Bone marrow (tissue), 2 donors: ENCODE measurements around the gene RABGAP1L.
A peak's percentile ranks its signal among the peaks of the same experiment; 100 is the strongest.
"Not testable (repeated sequence)": the region's sequence is repeated elsewhere in the genome, so short reads cannot be mapped to it uniquely, and the experiment has no call there.

Experiments
- DNase-seq, 2 donors: peaks; one replicate each; lab custom pipeline; 2025; lab: John Stamatoyannopoulos, UW

RABGAP1L gene

DNA sequence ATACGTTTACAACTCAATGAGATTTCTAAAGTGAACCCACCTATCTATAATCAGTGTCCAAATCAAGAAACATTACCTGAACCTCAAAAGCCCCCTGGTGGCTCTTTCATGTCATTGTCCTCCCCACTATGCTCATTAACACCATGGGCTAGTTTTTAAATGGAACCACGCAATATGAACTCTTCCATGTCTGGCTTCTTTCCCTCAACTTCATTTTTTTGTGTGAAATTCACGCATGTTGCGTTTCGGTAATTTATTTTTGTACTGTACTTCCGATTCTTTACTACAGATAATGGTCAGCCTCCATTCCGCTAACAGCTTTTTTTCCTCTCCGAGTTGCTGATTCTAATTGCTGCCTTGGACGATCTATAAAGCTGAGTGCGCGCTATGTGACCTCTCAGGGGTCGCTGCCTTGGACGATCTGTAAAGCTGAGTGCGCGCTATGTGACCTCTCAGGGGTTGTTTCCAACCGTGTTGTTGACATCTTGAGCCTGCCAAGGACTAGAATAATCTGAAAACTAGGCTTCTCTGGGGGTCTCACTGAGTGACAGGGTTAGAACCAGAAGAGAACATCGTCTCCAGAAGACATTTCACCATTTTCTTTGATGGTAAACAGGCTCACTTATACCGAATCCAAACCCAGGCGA is 839.4 kb downstream of the RABGAP1L start:
- peak in 1 of 2 donors; percentile 78 for DNase-seq

DNA sequence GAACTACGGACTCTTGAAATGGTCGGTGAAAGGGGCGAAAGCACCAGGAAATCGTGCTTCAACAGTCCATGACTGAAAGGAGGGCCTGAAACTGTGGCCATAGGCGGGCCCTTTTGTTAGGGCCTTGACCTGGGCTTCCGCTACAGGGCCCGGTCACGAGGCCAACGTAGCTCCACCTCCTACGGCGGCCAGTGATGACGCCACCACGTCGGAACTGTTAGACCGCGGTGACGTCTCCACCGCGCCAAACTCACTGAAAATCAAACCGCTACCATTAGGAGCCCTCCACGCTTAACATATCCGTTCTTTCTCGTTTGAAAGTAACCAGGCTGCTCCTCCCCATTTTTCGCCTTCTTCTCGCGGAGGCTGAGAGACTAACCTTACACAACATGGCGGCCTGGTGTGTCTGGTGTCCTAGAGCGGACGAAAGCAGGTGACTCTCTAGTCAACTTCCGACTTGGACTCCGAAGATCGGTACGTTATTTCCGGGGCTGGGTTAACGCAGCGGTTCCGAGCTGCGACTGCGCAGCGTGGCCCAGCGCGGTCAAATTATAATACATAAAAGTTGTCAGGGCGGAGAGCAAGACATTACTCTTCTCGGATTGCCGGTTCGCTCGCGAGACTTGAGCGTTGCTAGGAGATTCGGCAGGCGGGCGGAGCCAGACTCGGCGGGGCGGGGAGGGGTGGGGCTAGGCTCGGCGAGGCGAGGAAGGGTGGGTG is 840.1 kb downstream of the RABGAP1L start:
- DNase-seq, result peak; percentile 98

DNA sequence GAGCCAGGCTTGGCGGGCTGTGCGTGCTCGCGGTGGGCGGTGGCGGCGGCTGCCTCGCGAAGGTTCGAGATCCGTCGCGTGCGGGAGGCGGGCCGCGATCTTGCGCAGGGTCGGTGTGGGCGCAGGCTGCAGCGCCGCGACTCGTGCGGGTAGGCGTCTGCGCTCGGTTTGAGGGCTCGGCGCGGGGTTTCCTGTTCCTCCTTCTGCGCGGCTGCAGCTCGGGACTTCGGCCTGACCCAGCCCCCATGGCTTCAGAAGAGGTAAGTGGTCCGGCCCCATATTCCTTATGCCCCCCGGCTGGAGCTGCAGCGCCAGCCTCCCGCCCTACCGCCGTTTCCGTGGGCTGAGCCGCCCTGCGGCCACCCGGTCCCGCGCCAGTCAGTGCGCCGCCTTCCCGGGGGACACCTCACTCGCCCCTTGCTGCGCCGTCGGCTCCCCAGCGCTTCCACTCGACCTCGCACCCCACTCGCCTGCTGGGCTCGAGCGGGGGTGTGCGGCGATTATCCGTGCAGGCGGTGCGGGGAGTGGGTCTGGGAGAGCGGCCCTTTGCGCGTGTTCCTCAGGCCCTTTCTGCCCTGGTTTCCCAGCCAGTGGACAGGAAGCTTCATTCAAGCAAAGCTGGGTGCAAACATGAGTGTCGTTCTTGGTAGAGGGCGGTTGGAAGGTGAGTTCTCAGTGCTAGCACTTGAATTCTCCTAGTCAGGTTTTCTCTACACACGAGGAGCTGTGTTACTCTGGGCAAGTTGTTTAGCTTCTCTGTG is 840.8 kb downstream of the RABGAP1L start, which contains the start of gene CACYBP:
Gene CACYBP (plus strand): TSS at position 12 of the 761 bp plus-strand sequence. CDS start 234 bp downstream, at position 246.
- peak in 1 of 2 donors; percentile 60 for DNase-seq

DNA sequence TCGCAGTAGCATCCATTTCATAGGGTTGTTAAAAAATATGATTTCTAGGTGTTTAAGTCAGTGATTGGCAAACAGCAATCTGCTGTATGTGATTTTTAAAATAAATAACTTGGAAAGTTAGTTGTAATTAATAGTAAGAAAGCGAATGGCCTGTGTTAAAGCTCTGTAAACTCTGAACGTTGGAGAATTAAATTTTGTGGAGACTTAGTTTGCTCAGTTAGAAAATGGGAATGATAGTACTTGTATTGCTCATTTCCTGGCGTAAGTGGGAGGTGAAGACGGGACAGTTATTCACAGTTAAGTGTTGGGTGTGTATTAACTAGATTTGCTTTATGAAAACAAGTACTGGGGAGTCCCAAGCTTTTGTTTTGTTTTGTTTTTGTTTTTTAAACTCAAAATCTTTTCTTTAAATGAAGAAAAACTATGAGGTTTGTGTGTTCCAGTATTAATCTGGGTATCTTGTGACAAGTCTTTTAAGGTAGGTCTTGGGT is 841.4 kb downstream of the RABGAP1L start:
- no peak for DNase-seq

DNA sequence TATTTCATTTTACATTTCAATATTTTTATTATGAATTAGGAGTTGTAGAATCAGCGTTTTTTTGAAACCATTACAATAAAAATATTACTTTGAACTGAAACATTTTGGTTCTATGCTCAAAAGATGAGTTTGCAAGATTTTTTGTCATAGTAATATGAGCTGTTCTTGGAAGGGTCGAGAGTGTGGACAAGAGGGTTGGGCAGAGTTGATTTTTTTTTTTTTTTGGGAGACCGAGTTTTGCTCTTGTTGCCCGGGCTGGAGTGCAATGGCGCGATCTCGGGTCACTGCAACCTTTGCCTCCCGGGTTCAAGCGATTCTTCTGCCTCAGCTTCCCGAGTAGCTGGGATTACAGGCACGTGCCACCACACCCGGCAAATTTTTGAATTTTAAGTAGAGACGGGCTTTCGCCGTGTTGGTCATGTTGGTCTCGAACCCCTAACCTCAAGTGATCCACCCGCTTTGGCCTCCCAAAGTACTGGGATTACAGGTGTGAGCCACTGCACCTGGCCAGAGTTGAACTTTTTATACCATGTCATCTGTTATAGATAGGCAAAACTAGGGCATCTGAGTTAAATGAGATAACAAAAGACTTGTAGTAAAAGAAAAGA is 843.7 kb downstream of the RABGAP1L start:
- no peak for DNase-seq

DNA sequence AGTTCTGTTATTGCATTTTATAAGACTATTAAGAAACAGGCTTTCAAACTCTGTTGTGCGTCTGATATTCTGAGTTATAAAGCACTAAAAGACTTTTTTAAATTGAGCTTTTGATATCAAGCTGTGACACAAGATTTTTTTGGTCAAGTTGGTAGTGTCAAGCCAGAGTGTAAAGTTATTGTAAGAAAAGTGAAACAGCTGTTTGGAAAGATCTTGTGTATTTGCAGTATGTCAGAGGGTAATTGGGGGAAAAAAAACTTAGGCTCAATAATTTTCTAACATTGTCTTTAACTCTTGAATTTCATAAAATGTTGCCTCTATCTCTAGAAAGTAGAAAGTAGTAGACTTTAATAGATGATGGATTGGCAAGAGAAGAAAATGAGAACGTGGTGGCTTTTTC is 844.2 kb downstream of the RABGAP1L start:
- no peak for DNase-seq

DNA sequence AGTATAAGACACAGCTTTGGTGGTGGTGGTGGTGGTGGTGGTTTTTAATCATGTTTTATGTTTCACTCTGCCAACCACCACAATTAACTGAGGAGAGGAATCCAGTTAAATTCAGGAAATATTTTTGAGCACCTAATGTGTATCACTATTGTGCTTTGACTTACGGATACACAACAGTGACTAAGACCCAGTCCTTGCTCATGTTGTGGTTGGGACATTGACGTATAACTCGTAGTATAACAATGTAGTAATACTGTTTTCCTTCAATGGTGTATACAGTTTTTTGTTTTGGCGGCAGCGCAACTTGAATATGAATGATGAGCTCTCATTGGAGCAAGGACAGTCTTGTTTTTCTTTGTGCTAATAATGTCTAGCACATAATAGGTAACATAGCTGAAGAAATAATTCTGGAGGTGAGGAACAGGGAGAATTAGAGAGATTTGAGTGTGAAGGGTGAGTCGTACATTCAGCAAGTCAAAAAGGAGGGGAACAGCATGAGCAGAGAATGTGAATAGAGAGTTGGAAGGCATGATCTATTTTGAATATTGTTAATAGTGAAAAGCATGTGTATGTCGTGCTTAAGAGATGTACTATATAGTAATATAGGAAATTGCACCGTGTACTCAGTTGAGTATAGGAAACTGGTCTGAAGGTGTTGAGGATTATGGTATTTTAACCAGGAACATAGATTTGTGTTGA is 845.9 kb downstream of the RABGAP1L start:
- DNase-seq, result no peak

DNA sequence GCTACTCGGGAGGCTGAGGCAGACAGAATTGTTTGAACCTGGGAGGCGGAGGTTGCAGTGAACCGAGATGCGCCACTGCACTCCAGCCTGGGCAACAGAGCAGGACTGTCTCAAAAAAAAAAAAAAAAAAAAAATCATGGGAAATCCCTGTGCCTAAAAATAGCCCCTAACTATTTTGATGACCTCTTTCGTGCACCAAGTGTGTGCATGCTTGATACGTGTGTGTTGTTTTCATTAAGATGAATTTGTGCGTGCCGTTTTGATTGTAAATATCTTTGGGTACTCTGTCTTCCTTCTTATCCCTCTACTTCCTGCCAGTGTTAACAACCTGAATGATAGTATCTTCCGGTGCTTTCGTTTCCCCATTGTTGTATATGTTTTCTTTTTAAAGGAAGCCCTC is 850.2 kb downstream of the RABGAP1L start:
- DNase-seq, result no peak

DNA sequence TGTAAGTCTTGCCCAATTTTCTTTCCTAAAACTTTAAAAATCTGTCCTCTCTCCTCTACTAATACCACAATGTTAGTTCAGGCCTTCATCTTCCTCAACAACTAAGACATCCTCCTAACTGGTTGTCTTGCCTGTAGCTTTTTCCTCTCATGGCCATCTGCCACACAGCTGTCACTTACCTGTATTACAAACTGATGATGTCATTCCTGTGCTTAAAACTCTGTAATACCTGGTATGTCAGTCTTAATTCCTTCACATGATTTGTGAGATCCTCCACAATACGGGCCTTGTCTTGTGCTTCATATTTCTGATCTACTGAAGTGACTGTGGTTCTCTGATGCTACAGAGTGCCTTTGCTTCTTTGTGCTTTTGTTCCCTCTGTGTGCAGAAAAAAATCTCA is 854.1 kb downstream of the RABGAP1L start:
- no peak for DNase-seq

DNA sequence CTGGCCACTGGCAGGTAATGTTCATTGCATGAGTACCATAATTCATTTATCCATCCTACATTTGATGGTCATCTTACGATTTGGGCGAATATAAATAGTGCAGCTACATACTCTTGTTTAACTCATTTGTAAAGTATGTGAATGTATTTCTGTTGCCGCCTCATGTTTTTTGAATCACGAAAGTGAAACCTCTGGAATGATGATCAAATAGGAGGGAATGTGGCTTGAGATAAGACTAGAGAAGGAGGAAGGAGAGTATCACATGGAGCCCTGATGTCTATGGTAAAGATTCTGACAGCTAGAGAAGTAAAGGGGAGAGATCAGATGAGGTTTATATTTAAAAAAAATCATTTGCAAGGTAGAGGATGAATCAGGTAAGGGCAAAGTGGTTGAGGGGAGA is 855.9 kb downstream of the RABGAP1L start:
- no peak for DNase-seq

DNA sequence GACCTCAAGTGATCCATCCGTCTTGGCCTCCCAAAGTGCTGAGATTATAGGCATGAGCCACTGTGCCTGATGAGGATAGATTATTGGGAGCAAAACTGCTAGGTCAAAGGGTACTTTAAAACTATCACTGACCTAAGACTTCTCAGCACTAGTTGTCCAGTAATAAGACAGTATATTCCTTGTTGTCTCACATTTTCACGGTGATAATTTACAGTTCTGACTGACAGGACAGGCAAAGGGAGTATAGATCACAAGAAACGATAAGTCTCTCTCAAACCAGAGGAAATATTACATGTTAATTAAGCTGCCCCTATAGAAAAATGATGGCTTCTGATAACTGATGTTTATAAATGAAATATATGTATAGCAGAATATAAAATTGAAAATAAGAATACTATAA is 860.2 kb downstream of the RABGAP1L start:
- no peak for DNase-seq

DNA sequence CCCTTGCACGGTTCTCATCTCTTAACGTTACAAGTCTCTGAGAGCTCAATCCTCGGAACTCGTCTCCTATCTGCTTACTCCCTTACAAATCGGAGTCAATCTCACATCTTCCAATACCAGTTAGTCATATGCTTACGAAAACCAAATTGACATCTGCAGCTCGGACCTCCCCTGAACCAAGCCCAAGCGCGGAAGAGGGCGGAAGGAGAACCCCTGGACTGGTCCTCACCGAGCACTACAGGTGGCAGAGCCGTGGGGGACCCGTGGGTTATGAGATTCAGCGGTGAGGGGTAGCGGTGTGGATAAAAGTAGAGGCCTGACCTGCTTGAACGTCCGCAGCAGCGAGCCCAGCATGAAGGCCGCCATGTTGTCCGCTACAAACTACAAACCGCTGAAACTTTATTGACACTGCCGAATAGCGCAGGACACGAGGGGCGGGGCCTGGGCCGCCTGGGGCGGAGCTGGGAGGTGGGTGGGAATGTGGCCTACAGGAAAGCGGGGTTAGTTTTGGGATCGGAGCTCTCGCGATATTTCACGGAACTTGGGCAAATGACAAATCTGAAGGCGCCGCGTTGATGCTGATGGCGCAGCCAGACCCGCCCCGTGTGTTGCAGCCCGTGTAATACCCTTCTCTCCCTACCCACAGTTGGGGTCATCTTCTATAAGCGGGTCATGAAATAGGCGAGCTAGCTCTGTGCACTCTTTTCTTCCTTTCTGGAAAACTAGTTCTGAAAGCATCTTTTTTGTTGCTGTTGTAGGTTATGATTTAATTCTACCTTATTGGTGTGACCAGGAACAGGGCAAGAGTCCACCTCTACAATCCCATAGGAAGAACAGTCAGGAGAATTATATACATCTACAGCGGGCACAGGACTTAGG is 864.0 kb downstream of the RABGAP1L start, which contains the start of gene MRPS14:
Gene MRPS14 (minus strand): TSS at position 383 of the 879 bp plus-strand sequence. CDS start 17 bp downstream, at position 366.
- DNase-seq, result peak; percentile 93 to 99

DNA sequence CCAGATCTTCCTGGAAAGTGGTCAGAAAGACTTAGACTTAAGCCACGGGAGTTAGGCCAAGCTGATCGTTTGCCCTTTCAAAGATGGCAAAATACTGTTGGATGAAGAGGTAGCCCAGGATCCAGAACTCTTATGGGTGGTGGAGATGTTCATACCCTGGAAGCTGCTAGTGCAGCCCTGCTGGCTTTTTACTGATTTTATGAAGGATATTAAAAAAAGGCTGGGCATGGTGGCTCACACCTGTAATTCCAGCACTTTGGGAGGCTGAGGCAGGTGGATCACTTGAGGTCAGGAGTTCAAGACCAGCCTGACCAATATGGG is 864.6 kb downstream of the RABGAP1L start:
- DNase-seq, result not testable (repeated sequence)

DNA sequence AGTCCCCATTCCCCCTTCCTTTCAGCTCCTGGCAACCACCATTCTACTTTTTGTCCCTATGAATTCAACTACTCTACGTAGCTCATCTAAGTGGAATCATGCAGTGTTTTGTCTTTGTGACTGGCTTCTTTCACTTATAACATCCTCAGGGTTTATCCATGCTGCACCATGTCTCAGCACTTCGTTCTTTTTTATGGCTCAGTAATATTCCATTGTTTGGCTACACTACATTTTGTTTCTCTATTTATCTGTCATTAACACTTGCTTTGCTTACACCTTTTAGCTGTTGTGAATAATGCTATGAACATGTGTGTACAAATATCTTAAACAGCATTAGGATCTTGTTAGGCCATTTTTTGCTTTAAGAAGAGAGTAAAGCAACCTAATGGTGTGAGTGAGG is 865.5 kb downstream of the RABGAP1L start:
- DNase-seq, result no peak

DNA sequence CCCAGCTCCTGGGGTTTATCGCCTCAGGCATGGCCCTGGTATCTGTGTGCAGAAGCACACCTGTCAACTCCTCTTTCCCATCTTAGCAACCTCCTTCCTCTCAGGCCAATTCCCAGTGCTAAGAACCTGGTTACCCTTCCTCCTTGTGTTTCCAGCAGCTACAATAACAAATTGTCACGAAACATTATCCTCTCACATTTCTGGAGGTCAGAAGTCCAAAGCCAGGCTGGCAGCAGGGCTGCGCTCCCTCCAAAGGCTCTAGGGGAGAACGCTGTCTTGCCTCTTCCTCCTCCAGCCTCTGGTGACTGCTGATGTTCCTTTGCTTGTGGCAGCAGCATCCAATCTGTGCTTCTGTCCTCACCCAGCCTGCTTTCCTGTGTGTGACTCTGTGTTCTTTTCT is 874.6 kb downstream of the RABGAP1L start:
- no peak for DNase-seq

DNA sequence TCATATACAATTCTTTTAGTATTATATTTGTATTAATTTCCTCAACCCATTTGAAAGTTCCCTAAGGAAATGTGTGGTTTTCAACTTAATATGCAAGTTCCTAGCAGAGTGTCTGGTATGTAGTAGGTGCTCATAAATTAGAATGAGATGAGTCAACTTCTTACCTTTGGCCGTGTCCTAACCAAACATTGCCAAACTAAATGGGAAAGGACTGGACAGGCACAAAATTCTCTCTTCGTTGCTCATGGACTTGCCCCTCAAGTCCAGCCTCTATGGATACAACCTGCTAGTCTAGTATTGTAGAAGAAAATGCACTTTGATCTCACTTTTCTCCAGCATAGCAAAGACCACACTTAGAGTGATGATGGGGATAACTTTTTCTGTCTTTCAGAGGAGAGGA is 875.5 kb downstream of the RABGAP1L start:
- DNase-seq, result no peak

DNA sequence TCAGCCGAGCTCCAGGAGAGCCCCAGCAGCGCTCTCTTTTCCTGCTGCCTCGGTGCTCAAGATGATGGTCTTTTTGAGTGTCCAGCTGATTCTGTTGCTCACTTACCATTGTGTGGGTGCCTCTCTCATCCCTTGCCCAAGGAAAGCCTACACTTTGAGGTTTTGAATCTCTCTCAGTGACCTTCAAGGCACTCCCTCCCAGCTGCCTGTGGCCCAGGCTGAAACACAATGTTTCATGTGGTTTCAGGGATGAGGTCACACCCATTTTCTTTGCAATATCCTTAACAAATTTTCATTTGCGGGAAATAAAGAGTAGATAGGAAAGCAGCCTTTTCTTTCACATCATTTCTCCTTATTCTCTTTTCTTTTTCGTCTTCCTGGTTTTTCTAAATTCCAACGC is 876.5 kb downstream of the RABGAP1L start:
- no peak for DNase-seq

DNA sequence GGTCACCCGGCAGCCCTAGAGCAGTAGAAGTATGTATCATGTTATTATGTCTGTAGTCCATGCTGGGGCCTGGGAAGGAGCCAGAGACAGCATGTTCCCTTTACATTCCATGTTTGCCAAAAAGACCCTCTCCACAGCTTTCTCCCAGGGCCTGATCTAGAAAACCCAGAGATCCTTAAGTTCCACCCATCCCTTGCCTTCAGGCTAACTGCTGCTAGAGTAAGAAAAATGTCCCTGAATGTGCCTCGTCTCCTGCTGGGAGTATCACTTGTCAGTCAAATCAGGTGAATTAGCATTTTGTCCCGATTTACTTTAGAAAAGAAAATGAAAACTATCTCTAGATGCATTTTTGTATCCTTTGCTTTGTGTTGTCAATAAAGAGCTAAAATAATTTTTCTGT is 877.2 kb downstream of the RABGAP1L start:
- DNase-seq, result no peak

DNA sequence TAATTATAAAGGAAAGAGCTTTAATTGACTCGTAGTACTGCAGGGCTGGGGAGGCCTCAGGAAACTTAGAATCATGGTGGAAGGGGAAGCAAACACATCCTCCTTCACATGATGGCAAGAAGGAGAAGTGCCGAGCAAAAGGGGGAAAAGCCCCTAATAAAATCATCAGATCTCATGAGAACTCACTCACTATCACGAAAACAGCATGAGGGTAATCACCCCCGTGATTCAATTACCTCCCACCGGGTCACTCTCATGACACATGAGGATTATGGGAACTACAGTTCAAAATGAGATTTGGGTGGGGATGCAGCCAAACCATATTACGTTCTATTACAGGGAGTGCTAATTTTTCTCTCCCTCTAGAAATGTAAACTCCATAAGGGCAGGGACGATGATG is 878.1 kb downstream of the RABGAP1L start:
- DNase-seq, result no peak

DNA sequence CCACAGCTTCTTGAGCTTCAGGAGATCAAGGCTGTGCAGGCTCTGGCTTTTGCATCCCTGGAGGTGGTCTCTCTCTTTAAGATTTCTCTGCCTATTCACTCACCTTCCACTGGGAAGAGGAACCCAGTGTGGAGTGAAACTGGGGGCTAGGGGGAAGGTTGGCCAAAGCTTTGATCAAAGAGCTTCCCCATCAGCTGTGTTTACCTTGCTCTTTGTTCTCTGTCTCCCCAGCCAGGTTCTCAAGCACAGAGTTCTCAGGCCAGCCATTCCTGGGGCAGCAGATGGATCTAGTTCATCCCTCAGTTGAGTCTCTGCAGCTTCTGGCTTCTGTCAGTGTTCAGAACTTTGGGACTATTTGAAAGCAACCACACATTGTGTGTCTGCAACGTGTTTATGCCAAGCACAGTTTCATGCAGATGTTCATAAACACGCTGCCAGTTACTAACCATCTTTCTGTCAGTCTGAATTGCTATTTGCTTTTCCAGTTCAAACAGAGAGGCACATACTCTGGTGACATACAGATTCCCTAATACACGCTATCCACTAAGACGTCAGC is 881.1 kb downstream of the RABGAP1L start:
- no peak for DNase-seq
